GM10248 (cell line): ENCODE measurements around the gene PIK3AP1.
A peak's percentile ranks its signal among the peaks of the same experiment; 100 is the strongest.

Experiments
- CTCF ChIA-PET: fragments of 300-600 bp; sonication (Branson Sonifier 250); formaldehyde crosslinking; extraction: SDS; loops from one replicate; lab custom pipeline; 2021; ENCODE audit warnings: antibody characterized with exemption; lab: Yijun Ruan, JAX
- POLR2A ChIA-PET: fragments of 350-650 bp; sonication (Branson Sonifier 250); formaldehyde crosslinking; extraction: SDS; loops from one replicate; lab custom pipeline; 2020; ENCODE audit warnings: antibody characterized with exemption; lab: Yijun Ruan, JAX
- DNase-seq: peaks from one replicate; pipeline ENCODE4 v3.0.0; 2012; ENCODE audit errors: extremely low spot score
- CTCF ChIP-seq: IDR thresholded peaks from 2 replicates; pipeline ENCODE4 v1.5.1; 2012; ENCODE audit warnings: mild to moderate bottlenecking, low read depth; ENCODE audit errors: extremely low read depth, missing control alignments, control extremely low read depth

The PIK3AP1 gene

GRCh38 chr10:96588616-96589419 is 131.5 kb downstream of the PIK3AP1 start:
- CTCF ChIA-PET: interaction anchor here (1.1 kb wide), 1 partner anchor 214 kb away, joined by 3 read pairs; no protein-coding TSS in a partner anchor
- no peak for TF ChIP-seq CTCF
- POLR2A ChIA-PET: no interaction called here
- peak; percentile 54 for DNase-seq

GRCh38 chr10:96588060-96588554 is 132.2 kb downstream of the PIK3AP1 start:
- no peak for DNase-seq
- ChIA-PET POLR2A (no interaction called here), CTCF (interaction anchor here (1.1 kb wide), 1 partner anchor 213 kb away, joined by 3 read pairs; no protein-coding TSS in a partner anchor)
- TF ChIP-seq CTCF: no peak

- DNase-seq: no peak
- ChIA-PET POLR2A (no interaction called here), CTCF (no interaction called here)
- TF ChIP-seq CTCF: no peak
Observed at GRCh38 chr10:96587264-96588059, 132.9 kb downstream of the PIK3AP1 start.

- ChIA-PET POLR2A (no interaction called here), CTCF (no interaction called here)
- no peak for TF ChIP-seq CTCF
- DNase-seq: peak; percentile 92
Observed at GRCh38 chr10:96586419-96587263, 133.7 kb downstream of the PIK3AP1 start, which contains the start of gene TM9SF3. Gene TM9SF3 (minus strand): TSS chr10:96587012. CDS start chr10:96586835, 177 bp downstream.

GRCh38 chr10:96585736-96586418 is 134.4 kb downstream of the PIK3AP1 start:
- CTCF ChIA-PET: interaction anchor here (1.4 kb wide), 1 partner anchor 9 kb away, joined by 5 read pairs; no protein-coding TSS in a partner anchor
- no peak for DNase-seq

More at GRCh38 chr10:96585736-96586418, 134.4 kb downstream of the PIK3AP1 start:
- no peak for TF ChIP-seq CTCF
- POLR2A ChIA-PET: no interaction called here
